GM12878 (cell line): ENCODE measurements around the gene HID1. TPM values are rescaled to one million over a fixed set of nuclear protein-coding genes. Genes with fewer than 3 reads are reported as not detected.

Source experiments
- BCLAF1 ChIP-seq: fragments of 450-650 bp; IDR thresholded peaks from 2 replicates; pipeline ENCODE4 v1.6.1; 2017; ENCODE audit warnings: antibody characterized with exemption, mild to moderate bottlenecking, moderate library complexity
- CEBPB ChIP-seq, 2 experiments: fragments of 150-350 bp in 1 of 2; IDR thresholded peaks; 2 replicates each; pipeline ENCODE4 v1.6.1; 2012 to 2014; ENCODE audit warnings: low read depth in 2 of 2, low read length in 2 of 2, borderline replicate concordance in 1 of 2, inconsistent platforms in 1 of 2
- E4F1 ChIP-seq: fragments of 450-650 bp; IDR thresholded peaks from 2 replicates; pipeline ENCODE4 v1.6.1; 2018; ENCODE audit warnings: borderline replicate concordance, mild to moderate bottlenecking; ENCODE audit not compliant: partially characterized antibody
- ESRRA ChIP-seq: IDR thresholded peaks from 2 replicates; pipeline ENCODE4 v1.6.1; 2012; ENCODE audit warnings: mild to moderate bottlenecking, low read length, improper control_type of control experiment
- JUNB ChIP-seq: IDR thresholded peaks from 2 replicates; pipeline ENCODE4 v1.6.1; 2016; ENCODE audit warnings: antibody characterized with exemption, mild to moderate bottlenecking
- MEF2B ChIP-seq: fragments of 450-650 bp; IDR thresholded peaks from 2 replicates; pipeline ENCODE4 v1.6.1; 2018; ENCODE audit warnings: mild to moderate bottlenecking, moderate library complexity; ENCODE audit not compliant: partially characterized antibody, poor library complexity, severe bottlenecking
- MYB ChIP-seq: fragments of 150-350 bp; IDR thresholded peaks from 2 replicates; pipeline ENCODE4 v1.6.1; 2014; ENCODE audit warnings: mild to moderate bottlenecking, low read depth, low read length, borderline replicate concordance
- POLR2AphosphoS5 ChIP-seq: IDR thresholded peaks from 2 replicates; pipeline ENCODE4 v1.6.1; 2011; ENCODE audit warnings: mild to moderate bottlenecking, low read length, inconsistent platforms
- RAD21 ChIP-seq: IDR thresholded peaks from 2 replicates; pipeline ENCODE4 v1.6.1; 2011; ENCODE audit warnings: mild to moderate bottlenecking, low read depth, low read length, moderate library complexity; ENCODE audit not compliant: insufficient read depth
- SMARCA5 ChIP-seq: fragments of 450-650 bp; IDR thresholded peaks from 2 replicates; pipeline ENCODE4 v1.6.1; 2017; ENCODE audit warnings: mild to moderate bottlenecking
- SMC3 ChIP-seq: IDR thresholded peaks from 2 replicates; pipeline ENCODE4 v1.6.1; 2011; ENCODE audit warnings: low read length, improper control_type of control experiment, borderline replicate concordance
- TCF3 ChIP-seq: IDR thresholded peaks from 2 replicates; pipeline ENCODE4 v1.6.1; 2012; ENCODE audit warnings: low read depth, mild to moderate bottlenecking, low read length, borderline replicate concordance; ENCODE audit not compliant: insufficient read depth
- TCF7 ChIP-seq: IDR thresholded peaks from 2 replicates; pipeline ENCODE4 v1.6.1; 2014; ENCODE audit warnings: antibody characterized with exemption, borderline replicate concordance
- ZNF384 ChIP-seq: IDR thresholded peaks from 2 replicates; pipeline ENCODE4 v1.6.1; 2012; ENCODE audit warnings: low read depth, mild to moderate bottlenecking, low read length, improper control_type of control experiment, borderline replicate concordance
- polyA plus RNA-seq, 11 experiments: library from polyadenylated mRNA; depleted of rRNA in 4 of 11; unstranded in 6 of 11; stranded (reverse) in 5 of 11; fragments of >200 nt; fragmentation: Nextera tagmentation in 4 of 11; fragmentation: Illumina TruSeq in 1 of 11; extraction: Ambion mirVana in 4 of 11; extraction: Trizol in 1 of 11; gene quantifications; 1 replicate in 1 of 11; 2 replicates in 10 of 11; pipeline versions ENCODE4 v1.2.1 to v1.2.3, GENCODE V29; 2011 to 2016; ENCODE audit warnings: inconsistent platforms in 2 of 11, missing spikeins in 2 of 11, low read depth in 1 of 11
- total RNA-seq, 4 experiments: library from RNA; depleted of rRNA in 3 of 4; stranded (reverse); fragments of >200 nt in 3 of 4; fragmentation: Illumina TruSeq in 1 of 4; extraction: Trizol in 1 of 4; gene quantifications; 2 replicates each; pipeline versions ENCODE4 v1.2.1 to v1.2.3, GENCODE V29; 2013 to 2021
- TF ChIP-seq, protein P1 (sequence below): fragments of 450-650 bp; formaldehyde crosslinking; IDR thresholded peaks from 2 replicates; pipeline ENCODE4 v1.4.0; 2020; ENCODE audit warnings: mild to moderate bottlenecking, moderate library complexity
- TF ChIP-seq, protein P2 (sequence below): fragments of 450-650 bp; IDR thresholded peaks from 2 replicates; pipeline ENCODE4 v1.6.1; 2017; ENCODE audit warnings: mild to moderate bottlenecking
- TF ChIP-seq, protein P3 (sequence below): fragments of 450-650 bp; IDR thresholded peaks from 2 replicates; pipeline ENCODE4 v1.6.1; 2014; ENCODE audit warnings: mild to moderate bottlenecking

The HID1 gene
- total and polyA plus RNA-seq, 10 of the 15 experiments (the other 5 are each of a cell fraction or from before 2014, with no cell fraction given): 0.04 to 0.77 (median 0.32) TPM; not detected in 2

DNA sequence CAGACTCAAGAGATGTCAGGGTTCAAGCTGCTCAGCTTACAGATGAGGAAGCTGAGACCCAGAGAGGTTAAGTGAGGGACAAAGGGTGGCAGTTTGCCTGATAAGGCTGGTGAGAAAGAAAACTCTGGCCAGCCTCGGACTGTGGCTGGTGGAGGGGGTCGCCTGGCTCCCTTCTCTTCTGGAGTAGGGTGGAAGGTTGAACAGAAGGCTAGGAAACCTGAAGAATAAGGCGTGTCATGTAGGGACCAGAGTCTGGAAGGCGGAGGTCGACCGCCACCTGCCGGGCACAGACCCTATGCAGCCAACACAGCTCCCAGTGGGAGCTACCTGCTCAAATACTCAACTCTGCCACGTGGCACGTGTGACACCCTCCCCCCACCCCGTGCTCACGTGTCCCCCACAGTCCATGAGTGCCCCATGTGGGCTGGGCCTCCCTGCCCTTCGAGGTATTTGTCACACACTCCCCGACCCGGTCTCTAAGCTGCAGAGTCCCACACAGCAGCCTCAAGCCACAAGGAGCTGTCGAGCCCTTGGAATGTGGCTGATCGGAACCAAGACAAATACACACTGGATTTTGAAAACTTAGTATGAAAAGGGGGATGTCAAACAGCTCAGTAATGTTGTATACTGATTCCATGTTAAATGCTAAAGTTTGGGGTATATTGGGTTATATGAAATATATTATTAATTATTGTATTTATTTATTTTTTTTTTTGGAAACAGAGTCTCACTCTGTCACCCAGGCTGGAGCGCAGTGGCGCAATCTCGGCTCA lies 11.8 kb downstream of the HID1 start (continued):
- TF ChIP-seq, protein P1, sequence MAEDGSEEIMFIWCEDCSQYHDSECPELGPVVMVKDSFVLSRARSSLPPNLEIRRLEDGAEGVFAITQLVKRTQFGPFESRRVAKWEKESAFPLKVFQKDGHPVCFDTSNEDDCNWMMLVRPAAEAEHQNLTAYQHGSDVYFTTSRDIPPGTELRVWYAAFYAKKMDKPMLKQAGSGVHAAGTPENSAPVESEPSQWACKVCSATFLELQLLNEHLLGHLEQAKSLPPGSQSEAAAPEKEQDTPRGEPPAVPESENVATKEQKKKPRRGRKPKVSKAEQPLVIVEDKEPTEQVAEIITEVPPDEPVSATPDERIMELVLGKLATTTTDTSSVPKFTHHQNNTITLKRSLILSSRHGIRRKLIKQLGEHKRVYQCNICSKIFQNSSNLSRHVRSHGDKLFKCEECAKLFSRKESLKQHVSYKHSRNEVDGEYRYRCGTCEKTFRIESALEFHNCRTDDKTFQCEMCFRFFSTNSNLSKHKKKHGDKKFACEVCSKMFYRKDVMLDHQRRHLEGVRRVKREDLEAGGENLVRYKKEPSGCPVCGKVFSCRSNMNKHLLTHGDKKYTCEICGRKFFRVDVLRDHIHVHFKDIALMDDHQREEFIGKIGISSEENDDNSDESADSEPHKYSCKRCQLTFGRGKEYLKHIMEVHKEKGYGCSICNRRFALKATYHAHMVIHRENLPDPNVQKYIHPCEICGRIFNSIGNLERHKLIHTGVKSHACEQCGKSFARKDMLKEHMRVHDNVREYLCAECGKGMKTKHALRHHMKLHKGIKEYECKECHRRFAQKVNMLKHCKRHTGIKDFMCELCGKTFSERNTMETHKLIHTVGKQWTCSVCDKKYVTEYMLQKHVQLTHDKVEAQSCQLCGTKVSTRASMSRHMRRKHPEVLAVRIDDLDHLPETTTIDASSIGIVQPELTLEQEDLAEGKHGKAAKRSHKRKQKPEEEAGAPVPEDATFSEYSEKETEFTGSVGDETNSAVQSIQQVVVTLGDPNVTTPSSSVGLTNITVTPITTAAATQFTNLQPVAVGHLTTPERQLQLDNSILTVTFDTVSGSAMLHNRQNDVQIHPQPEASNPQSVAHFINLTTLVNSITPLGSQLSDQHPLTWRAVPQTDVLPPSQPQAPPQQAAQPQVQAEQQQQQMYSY (CRISPR knock-in tag): no peak
- TF ChIP-seq SMC3 (peak; percentile 66), TCF3 (no peak), CEBPB (IDR thresholded peaks at IDR 0.05; ENCODE audit: borderline replicate concordance in 1 of 2, low read depth in 2 of 2, low read length in 2 of 2) (no peak), SMARCA5 (no peak), JUNB (no peak), ESRRA (no peak), MYB (no peak), TCF7 (no peak), E4F1 (no peak), ZNF384 (no peak), POLR2AphosphoS5 (no peak), BCLAF1 (no peak), MEF2B (peak; percentile 55), RAD21 (peak; percentile 42; the same call in 1 of the 2 replicates)
- TF ChIP-seq, protein P2, sequence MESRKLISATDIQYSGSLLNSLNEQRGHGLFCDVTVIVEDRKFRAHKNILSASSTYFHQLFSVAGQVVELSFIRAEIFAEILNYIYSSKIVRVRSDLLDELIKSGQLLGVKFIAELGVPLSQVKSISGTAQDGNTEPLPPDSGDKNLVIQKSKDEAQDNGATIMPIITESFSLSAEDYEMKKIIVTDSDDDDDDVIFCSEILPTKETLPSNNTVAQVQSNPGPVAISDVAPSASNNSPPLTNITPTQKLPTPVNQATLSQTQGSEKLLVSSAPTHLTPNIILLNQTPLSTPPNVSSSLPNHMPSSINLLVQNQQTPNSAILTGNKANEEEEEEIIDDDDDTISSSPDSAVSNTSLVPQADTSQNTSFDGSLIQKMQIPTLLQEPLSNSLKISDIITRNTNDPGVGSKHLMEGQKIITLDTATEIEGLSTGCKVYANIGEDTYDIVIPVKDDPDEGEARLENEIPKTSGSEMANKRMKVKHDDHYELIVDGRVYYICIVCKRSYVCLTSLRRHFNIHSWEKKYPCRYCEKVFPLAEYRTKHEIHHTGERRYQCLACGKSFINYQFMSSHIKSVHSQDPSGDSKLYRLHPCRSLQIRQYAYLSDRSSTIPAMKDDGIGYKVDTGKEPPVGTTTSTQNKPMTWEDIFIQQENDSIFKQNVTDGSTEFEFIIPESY: no peak
- TF ChIP-seq, protein P3, sequence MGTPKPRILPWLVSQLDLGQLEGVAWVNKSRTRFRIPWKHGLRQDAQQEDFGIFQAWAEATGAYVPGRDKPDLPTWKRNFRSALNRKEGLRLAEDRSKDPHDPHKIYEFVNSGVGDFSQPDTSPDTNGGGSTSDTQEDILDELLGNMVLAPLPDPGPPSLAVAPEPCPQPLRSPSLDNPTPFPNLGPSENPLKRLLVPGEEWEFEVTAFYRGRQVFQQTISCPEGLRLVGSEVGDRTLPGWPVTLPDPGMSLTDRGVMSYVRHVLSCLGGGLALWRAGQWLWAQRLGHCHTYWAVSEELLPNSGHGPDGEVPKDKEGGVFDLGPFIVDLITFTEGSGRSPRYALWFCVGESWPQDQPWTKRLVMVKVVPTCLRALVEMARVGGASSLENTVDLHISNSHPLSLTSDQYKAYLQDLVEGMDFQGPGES: no peak
